ENCODE measurements around the gene KLHDC10. TPM values are rescaled to one million over a fixed set of nuclear protein-coding genes. Genes with fewer than 3 reads are reported as not detected.

Gene KLHDC10
- total and polyA plus RNA-seq, 2 donors (not counting 1 experiment from before 2014, with no cell fraction given), result 7.1 to 25.7 TPM

DNA sequence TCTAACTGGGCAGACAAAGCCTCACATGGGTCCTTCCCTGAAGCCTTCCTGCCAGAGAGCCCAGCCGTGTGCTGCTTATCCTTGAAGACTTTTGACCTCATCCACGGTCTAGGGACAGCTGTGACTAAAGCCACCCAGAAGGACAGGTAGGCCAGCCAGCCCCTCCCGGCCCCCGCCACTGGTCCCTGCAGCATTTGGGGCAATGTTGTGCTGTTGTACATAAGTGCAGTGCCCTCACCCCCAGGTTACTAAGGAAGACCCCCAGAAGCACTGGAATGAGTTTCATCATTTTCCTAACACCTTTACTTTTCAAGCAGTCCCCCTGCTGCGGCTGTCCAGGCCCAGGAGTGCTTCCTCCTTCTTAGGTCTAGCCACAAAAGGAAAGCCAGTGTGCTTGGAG is 91.9 kb downstream of the KLHDC10 start:
- ChIA-PET CTCF (no interaction called here), POLR2A (no interaction called here)
- no peaks in the 10 kb centered on the region for H3K4me1 Mint-ChIP-seq
- no peak overlapping the region for H3K4me2 ChIP-seq (replicated peaks; ENCODE audit: low read depth, low read length, poor library complexity, severe bottlenecking)
- no peaks in the 10 kb centered on the region for H3K27me3 ChIP-seq (replicated peaks in 1 of 4; ENCODE audit: control extremely low read depth in 1 of 4, control insufficient read depth in 3 of 4, insufficient read depth in 4 of 4, low read length in 3 of 4)
- H3K4me1 ChIP-seq (ENCODE audit: control insufficient read depth in 2 of 2, insufficient read depth in 2 of 2, low read length in 2 of 2), result no peaks in the 10 kb centered on the region
- 100% methylated on average over 3 of the region's 5 CpGs for WGBS (ENCODE audit: insufficient coverage)
- peaks cover 6 to 27% of the 10 kb centered on the region in 2 experiments for H3K36me3 ChIP-seq (replicated peaks in 1 of 2; ENCODE audit: control extremely low read depth in 1 of 2, control insufficient read depth in 1 of 2, extremely low read depth in 1 of 2, insufficient read depth in 2 of 2, low read length in 1 of 2)
- no peak overlapping the region for H3K27ac Mint-ChIP-seq
- no peaks in the 10 kb centered on the region for H3K9me3 Mint-ChIP-seq (ENCODE audit: insufficient read depth)
- H3K4me3 Mint-ChIP-seq, result no peak overlapping the region
- H3K4me3 ChIP-seq (ENCODE audit: control extremely low read depth in 1 of 5, extremely low read depth in 1 of 5, insufficient read depth in 1 of 5, low read depth in 2 of 5, low read length in 4 of 5), result no peak overlapping the region
- no peak overlapping the region for H3K9ac ChIP-seq (ENCODE audit: low read length)
- intact Hi-C loops (cut with micrococcal nuclease), result no loop called here
- TF ChIP-seq EZH2 (IDR thresholded peaks at IDR 0.05; ENCODE audit: borderline replicate concordance, insufficient read depth, low read depth, low read length, poor library complexity, severe bottlenecking), result no peak
- TF ChIP-seq, protein P1, sequence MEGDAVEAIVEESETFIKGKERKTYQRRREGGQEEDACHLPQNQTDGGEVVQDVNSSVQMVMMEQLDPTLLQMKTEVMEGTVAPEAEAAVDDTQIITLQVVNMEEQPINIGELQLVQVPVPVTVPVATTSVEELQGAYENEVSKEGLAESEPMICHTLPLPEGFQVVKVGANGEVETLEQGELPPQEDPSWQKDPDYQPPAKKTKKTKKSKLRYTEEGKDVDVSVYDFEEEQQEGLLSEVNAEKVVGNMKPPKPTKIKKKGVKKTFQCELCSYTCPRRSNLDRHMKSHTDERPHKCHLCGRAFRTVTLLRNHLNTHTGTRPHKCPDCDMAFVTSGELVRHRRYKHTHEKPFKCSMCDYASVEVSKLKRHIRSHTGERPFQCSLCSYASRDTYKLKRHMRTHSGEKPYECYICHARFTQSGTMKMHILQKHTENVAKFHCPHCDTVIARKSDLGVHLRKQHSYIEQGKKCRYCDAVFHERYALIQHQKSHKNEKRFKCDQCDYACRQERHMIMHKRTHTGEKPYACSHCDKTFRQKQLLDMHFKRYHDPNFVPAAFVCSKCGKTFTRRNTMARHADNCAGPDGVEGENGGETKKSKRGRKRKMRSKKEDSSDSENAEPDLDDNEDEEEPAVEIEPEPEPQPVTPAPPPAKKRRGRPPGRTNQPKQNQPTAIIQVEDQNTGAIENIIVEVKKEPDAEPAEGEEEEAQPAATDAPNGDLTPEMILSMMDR (IDR thresholded peaks at IDR 0.05), result no peak
- no peak overlapping the region for H3K27ac ChIP-seq (ENCODE audit: low read length in 2 of 2)
- H4K20me1 ChIP-seq (ENCODE audit: control insufficient read depth, insufficient read depth, low read length, poor library complexity, severe bottlenecking), result no peaks in the 10 kb centered on the region
- no peaks in the 10 kb centered on the region for H3K27me3 Mint-ChIP-seq
- no peak for ATAC-seq (ENCODE audit: low read depth)
- no peaks in the 10 kb centered on the region for H3K79me2 ChIP-seq (ENCODE audit: control insufficient read depth, insufficient read depth, low read length)
- no peak overlapping the region for H2AFZ ChIP-seq (ENCODE audit: insufficient read depth, low read depth, low read length, poor library complexity, severe bottlenecking)
- no peak for DNase-seq
- peaks cover 0 to 7% (median 0%) of the 10 kb centered on the region in 3 donors for H3K9me3 ChIP-seq (ENCODE audit: control extremely low read depth in 1 of 3, control insufficient read depth in 2 of 3, insufficient read depth in 1 of 3, low read length in 2 of 3)

DNA sequence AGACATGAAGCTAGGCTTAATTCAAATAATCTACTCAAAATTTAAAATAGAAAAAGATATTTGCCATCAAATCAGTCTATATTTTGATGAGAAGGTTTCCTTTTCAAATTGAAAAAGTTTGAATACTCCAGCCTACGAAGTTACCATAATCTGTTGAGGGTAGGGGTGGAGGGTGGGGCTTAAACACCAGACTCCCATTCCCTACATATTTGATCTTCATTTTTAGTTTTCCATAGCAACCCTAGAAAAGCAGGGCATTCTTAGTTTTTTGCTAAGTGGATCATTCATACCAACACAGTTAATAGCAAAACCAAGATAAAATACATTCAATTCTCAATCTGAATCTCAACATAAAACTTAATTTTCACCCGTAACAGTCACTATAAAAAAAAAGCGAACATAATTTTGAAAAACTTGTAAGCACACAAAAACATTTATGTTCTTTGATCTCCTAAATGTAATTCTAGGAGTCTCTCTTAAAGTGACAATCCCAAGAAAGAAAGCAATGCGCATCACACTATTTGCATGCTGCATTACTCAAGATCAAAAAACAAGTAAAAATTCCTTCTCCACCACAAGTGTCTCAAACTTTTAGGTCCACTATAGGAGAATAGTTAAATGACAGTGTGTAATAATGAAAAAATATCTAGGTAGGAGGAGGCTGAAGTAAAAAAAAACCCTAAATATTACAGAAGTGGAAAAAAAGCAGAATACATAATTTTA is 104.1 kb downstream of the KLHDC10 start:
- Histone ChIP-seq H3K9ac (ENCODE audit: low read length) (no peak overlapping the region), H3K36me3 (replicated peaks in 1 of 2; ENCODE audit: control extremely low read depth in 1 of 2, control insufficient read depth in 1 of 2, extremely low read depth in 1 of 2, insufficient read depth in 2 of 2, low read length in 1 of 2) (peaks cover 14 to 49% of the 10 kb centered on the region in 2 experiments), H3K4me1 (ENCODE audit: control insufficient read depth in 2 of 2, insufficient read depth in 2 of 2, low read length in 2 of 2) (no peaks in the 10 kb centered on the region), H3K79me2 (ENCODE audit: control insufficient read depth, insufficient read depth, low read length) (no peaks in the 10 kb centered on the region), H3K9me3 (ENCODE audit: control extremely low read depth in 1 of 3, control insufficient read depth in 2 of 3, insufficient read depth in 1 of 3, low read length in 2 of 3) (no peaks in the 10 kb centered on the region), H3K4me3 (ENCODE audit: control extremely low read depth in 1 of 5, extremely low read depth in 1 of 5, insufficient read depth in 1 of 5, low read depth in 2 of 5, low read length in 4 of 5) (no peak overlapping the region), H3K27me3 (replicated peaks in 1 of 4; ENCODE audit: control extremely low read depth in 1 of 4, control insufficient read depth in 3 of 4, insufficient read depth in 4 of 4, low read length in 3 of 4) (no peaks in the 10 kb centered on the region), H3K4me2 (replicated peaks; ENCODE audit: low read depth, low read length, poor library complexity, severe bottlenecking) (no peak overlapping the region), H3K27ac (ENCODE audit: low read length in 2 of 2) (no peak overlapping the region), H2AFZ (ENCODE audit: insufficient read depth, low read depth, low read length, poor library complexity, severe bottlenecking) (no peak overlapping the region), H4K20me1 (ENCODE audit: control insufficient read depth, insufficient read depth, low read length, poor library complexity, severe bottlenecking) (no peaks in the 10 kb centered on the region)
- no peak overlapping the region for H3K27ac Mint-ChIP-seq
- no peaks in the 10 kb centered on the region for H3K9me3 Mint-ChIP-seq (ENCODE audit: insufficient read depth)
- H3K4me1 Mint-ChIP-seq, result no peaks in the 10 kb centered on the region
- DNase-seq (no peak), ATAC-seq (ENCODE audit: low read depth) (no peak)
- no peaks in the 10 kb centered on the region for H3K27me3 Mint-ChIP-seq
- no CpG with 5 or more reads among the region's 4 CpGs for WGBS (ENCODE audit: insufficient coverage)
- no peak overlapping the region for H3K4me3 Mint-ChIP-seq
- ChIA-PET CTCF (no interaction called here), POLR2A (no interaction called here)
- TF ChIP-seq, protein P1 (IDR thresholded peaks at IDR 0.05), result no peak
- no peak for TF ChIP-seq EZH2 (IDR thresholded peaks at IDR 0.05; ENCODE audit: borderline replicate concordance, insufficient read depth, low read depth, low read length, poor library complexity, severe bottlenecking)
- intact Hi-C loops (cut with micrococcal nuclease), result no loop called here

All from B cell (primary cell).